ENCODE results near the gene ENTPD7. TPM values are rescaled to one million over a fixed set of nuclear protein-coding genes. Genes with fewer than 3 reads are reported as not detected.

Gene ENTPD7
- total and polyA plus RNA-seq, 10 of the 15 experiments (the other 5 are each of a cell fraction or from before 2014, with no cell fraction given) = 0.73 to 6.7 (median 5.2) TPM

DNA sequence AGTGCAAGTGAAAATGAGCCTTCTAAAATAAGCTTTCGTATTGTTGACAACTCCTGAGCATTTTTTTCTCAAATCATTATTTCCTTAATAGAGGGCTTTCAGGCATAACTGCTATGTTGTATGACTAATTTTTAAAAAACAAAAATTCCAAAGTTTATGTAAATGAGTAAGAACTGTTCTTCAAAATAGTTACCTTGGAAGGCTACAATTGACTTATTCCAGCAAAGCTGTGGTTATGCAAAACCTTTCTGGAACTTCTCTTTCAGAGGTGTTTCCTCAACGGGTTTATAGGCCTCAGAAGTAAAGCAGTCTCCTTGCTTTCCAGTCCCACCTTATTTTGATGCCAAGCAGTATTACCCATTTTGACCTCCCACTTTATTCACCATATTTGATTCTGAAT is 41.6 kb upstream of the ENTPD7 start:
- ATAC-seq = no peak
- 48% methylated on average over 2 of the region's 2 CpGs for WGBS (ENCODE audit: insufficient coverage, insufficient replicate concordance, low lambda C conversion rate, missing lambda C conversion rate)
- H3K9me3 ChIP-seq (replicated peaks; ENCODE audit: control insufficient read depth, insufficient read depth, low read length) = no peaks in the 10 kb centered on the region
- SMC1A ChIA-PET (ENCODE audit: uncharacterized antibody, unreplicated experiment) = interaction anchor here (0.6 to 6.1 kb wide), 11 partner anchors 12 to 294 kb away, joined by 3 to 38 read pairs (median 4); partner anchors contain the start of genes COX15, CUTC, ENTPD7 and GOT1
- H3K27me3 ChIP-seq (replicated peaks in 1 of 2; ENCODE audit: control insufficient read depth in 2 of 2, insufficient read depth in 2 of 2, low read length in 1 of 2) = no peaks in the 10 kb centered on the region
- RAD21 ChIA-PET (ENCODE audit: unreplicated experiment) = interaction anchor here (0.9 to 8.4 kb wide), 5 partner anchors 16 to 187 kb away, joined by 3 to 70 read pairs (median 3); partner anchors contain the start of genes ENTPD7 and GOT1
- peak overlapping the region; percentile 84 for H3K4me3 ChIP-seq
- peak; percentile 25; the same call in 1 of the 2 replicates for TF ChIP-seq RUNX3 (IDR thresholded peaks at IDR 0.05; ENCODE audit: low read length)
- TF ChIP-seq CEBPB (IDR thresholded peaks at IDR 0.05; ENCODE audit: borderline replicate concordance in 1 of 2, low read depth in 2 of 2, low read length in 2 of 2) = no peak
- TF ChIP-seq RELA (IDR thresholded peaks at IDR 0.05; ENCODE audit: borderline replicate concordance, partially characterized antibody) = no peak
- peak overlapping the region; percentile 81 for H3K4me2 ChIP-seq (ENCODE audit: control insufficient read depth, insufficient read depth)
- DNase-seq (ENCODE audit: low read depth, low spot score) = no peak
- peaks cover 3 to 4% of the 10 kb centered on the region in 2 experiments; a peak in 3 of 4 replicates for H3K36me3 ChIP-seq (ENCODE audit: control insufficient read depth in 2 of 2, insufficient read depth in 2 of 2, low read length in 1 of 2)
- H4K20me1 ChIP-seq (ENCODE audit: control insufficient read depth, insufficient read depth) = no peaks in the 10 kb centered on the region
- intact Hi-C loops (cut with micrococcal nuclease; ENCODE audit: unreplicated experiment) = loop anchor here (2.0 kb wide), 2 partner anchors 93 to 187 kb away; partner anchors contain the start of gene GOT1
- BruUV-seq (replicated peaks) = no TSS peak
- H3K4me1 ChIP-seq (ENCODE audit: control insufficient read depth, insufficient read depth, low read length) = peaks cover 8% of the 10 kb centered on the region; the same call in 1 of the 2 replicates
- in situ Hi-C loops (cut with MboI) = no loop called here
- POLR2A ChIA-PET = interaction anchor here (1.0 kb wide), 1 partner anchor 187 kb away, joined by 3 read pairs; the partner anchor contains the start of gene GOT1
- FAIRE-seq = no peak
- peaks cover 43% of the 10 kb centered on the region for H3K79me2 ChIP-seq (ENCODE audit: control insufficient read depth, insufficient read depth, low read length)
- CTCF ChIA-PET = interaction anchor here (1.0 to 12.7 kb wide), 6 partner anchors 43 to 226 kb away, joined by 3 to 233 read pairs (median 38); partner anchors contain the start of genes ENTPD7 and GOT1
- no peak overlapping the region for H2AFZ ChIP-seq (ENCODE audit: control insufficient read depth, low read depth, low read length)
- H3K9ac ChIP-seq (ENCODE audit: control insufficient read depth, insufficient read depth, low read length) = no peak overlapping the region
- no peak overlapping the region; the same call in 1 of the 2 replicates for H3K27ac ChIP-seq (ENCODE audit: control insufficient read depth, insufficient read depth)

DNA sequence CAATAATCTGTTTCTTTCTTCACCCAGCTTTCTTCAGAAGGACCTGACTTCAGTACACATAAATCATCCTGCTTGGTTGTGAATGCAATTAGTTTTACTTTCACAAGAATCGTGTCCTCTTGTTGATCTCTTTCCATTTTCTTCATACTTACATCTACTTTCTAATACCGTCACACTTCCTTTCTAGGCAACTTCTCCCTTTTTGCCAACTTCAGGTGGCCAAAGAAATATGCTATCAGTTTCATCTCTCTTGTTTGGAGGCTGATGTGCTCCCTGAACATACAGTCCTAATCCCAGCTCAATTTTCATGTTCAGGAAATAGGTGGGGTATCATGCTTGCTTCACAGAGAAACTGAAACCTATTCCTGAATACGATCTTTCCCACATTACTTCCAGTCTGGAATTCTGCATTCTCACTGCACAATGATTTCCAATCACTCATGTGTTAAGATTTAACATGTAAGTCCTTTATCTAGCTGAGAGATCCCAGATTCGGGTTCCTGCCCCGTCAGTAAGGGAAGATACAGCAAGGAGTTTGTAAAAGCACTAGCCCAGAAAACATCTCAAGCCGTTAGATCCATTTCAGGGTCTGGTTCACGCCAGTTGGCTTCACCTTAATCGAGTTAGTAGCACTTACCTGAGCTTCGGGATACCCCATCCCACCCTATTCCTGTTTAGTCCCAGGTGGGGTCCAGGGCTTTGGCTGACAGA is 40.1 kb upstream of the ENTPD7 start:
- intact Hi-C loops (cut with micrococcal nuclease; ENCODE audit: unreplicated experiment) = loop anchor here (2.0 kb wide), 2 partner anchors 92 to 188 kb away; partner anchors contain the start of gene GOT1
- ChIA-PET CTCF (interaction anchor here (0.6 to 12.7 kb wide), 8 partner anchors 8 to 297 kb away, joined by 3 to 233 read pairs (median 4); partner anchors contain the start of gene ENTPD7), RAD21 (ENCODE audit: unreplicated experiment) (interaction anchor here (1.2 to 2.2 kb wide), 7 partner anchors 11 to 188 kb away, joined by 3 to 9 read pairs (median 4); partner anchors contain the start of gene ENTPD7), SMC1A (ENCODE audit: uncharacterized antibody, unreplicated experiment) (interaction anchor here (0.9 to 6.1 kb wide), 9 partner anchors 39 to 186 kb away, joined by 3 to 38 read pairs (median 4); partner anchors contain the start of genes COX15, CUTC and ENTPD7), POLR2A (interaction anchor here (0.6 to 3.1 kb wide), 3 partner anchors 39 to 113 kb away, joined by 3 to 14 read pairs (median 6); partner anchors contain the start of genes COX15, CUTC and ENTPD7)
- Histone ChIP-seq H3K4me3 (peak overlapping the region; percentile 84), H3K27me3 (replicated peaks in 1 of 2; ENCODE audit: control insufficient read depth in 2 of 2, insufficient read depth in 2 of 2, low read length in 1 of 2) (no peaks in the 10 kb centered on the region), H3K27ac (ENCODE audit: control insufficient read depth, insufficient read depth) (peak overlapping the region; percentile 86), H4K20me1 (ENCODE audit: control insufficient read depth, insufficient read depth) (no peaks in the 10 kb centered on the region), H3K4me2 (ENCODE audit: control insufficient read depth, insufficient read depth) (peak overlapping the region; percentile 81), H3K9ac (ENCODE audit: control insufficient read depth, insufficient read depth, low read length) (peak overlapping the region; percentile 86), H3K4me1 (ENCODE audit: control insufficient read depth, insufficient read depth, low read length) (peaks cover 8% of the 10 kb centered on the region; the same call in 1 of the 2 replicates), H2AFZ (ENCODE audit: control insufficient read depth, low read depth, low read length) (peak overlapping the region; percentile 56), H3K36me3 (ENCODE audit: control insufficient read depth in 2 of 2, insufficient read depth in 2 of 2, low read length in 1 of 2) (no peaks in the 10 kb centered on the region), H3K9me3 (replicated peaks; ENCODE audit: control insufficient read depth, insufficient read depth, low read length) (no peaks in the 10 kb centered on the region), H3K79me2 (ENCODE audit: control insufficient read depth, insufficient read depth, low read length) (peaks cover 43% of the 10 kb centered on the region)
- ATAC-seq (no peak), DNase-seq (ENCODE audit: low read depth, low spot score) (peak; percentile 39), FAIRE-seq (peak; percentile 71)
- WGBS (ENCODE audit: insufficient coverage, insufficient replicate concordance, low lambda C conversion rate, missing lambda C conversion rate) = under 1% methylated on average over 9 of the region's 9 CpGs
- in situ Hi-C loops (cut with MboI) = no loop called here
- no TSS peak for BruUV-seq (replicated peaks)
- peak; percentile 60 to 70 for TF ChIP-seq IKZF2 (IDR thresholded peaks at IDR 0.05)
- TF ChIP-seq NBN (IDR thresholded peaks at IDR 0.05) = no peak
- no peak for TF ChIP-seq GATAD2B (conservative IDR thresholded peaks at IDR 0.05; ENCODE audit: low read depth)
- TF ChIP-seq CHD4 (IDR thresholded peaks at IDR 0.05) = no peak
- TF ChIP-seq, protein P1, sequence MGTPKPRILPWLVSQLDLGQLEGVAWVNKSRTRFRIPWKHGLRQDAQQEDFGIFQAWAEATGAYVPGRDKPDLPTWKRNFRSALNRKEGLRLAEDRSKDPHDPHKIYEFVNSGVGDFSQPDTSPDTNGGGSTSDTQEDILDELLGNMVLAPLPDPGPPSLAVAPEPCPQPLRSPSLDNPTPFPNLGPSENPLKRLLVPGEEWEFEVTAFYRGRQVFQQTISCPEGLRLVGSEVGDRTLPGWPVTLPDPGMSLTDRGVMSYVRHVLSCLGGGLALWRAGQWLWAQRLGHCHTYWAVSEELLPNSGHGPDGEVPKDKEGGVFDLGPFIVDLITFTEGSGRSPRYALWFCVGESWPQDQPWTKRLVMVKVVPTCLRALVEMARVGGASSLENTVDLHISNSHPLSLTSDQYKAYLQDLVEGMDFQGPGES (IDR thresholded peaks at IDR 0.05) = no peak
- TF ChIP-seq, protein P2, sequence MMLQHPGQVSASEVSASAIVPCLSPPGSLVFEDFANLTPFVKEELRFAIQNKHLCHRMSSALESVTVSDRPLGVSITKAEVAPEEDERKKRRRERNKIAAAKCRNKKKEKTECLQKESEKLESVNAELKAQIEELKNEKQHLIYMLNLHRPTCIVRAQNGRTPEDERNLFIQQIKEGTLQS (IDR thresholded peaks at IDR 0.05; ENCODE audit: borderline replicate concordance, extremely low read depth, low read depth, low read length) = no peak
- no peak for TF ChIP-seq NR2C2 (IDR thresholded peaks at IDR 0.05; ENCODE audit: borderline replicate concordance, control insufficient read depth, insufficient read length, low read depth)
